ENCODE data around the gene RNF130.

RNF130 gene

GRCh38 chr5:179912951-179913350 lies 158.6 kb downstream of the RNF130 start:
- no peak for DNase-seq

GRCh38 chr5:179912386-179912785 lies 159.2 kb downstream of the RNF130 start:
- no peak for DNase-seq

GRCh38 chr5:179909224-179909623 lies 162.3 kb downstream of the RNF130 start:
- no peak for DNase-seq

GRCh38 chr5:179908528-179908927 lies 163.0 kb downstream of the RNF130 start:
- DNase-seq: no peak

GRCh38 chr5:179907556-179908324 lies 163.8 kb downstream of the RNF130 start, which contains the start of gene TBC1D9B:
TBC1D9B (minus strand) TSS chr5:179907897; CDS start chr5:179907821, 76 bp downstream.
- peak; percentile 81 for DNase-seq

GRCh38 chr5:179906795-179907555 lies 164.6 kb downstream of the RNF130 start:
- no peak for DNase-seq

GRCh38 chr5:179906294-179906794 lies 165.2 kb downstream of the RNF130 start:
- DNase-seq: no peak

GRCh38 chr5:179905161-179905560 lies 166.4 kb downstream of the RNF130 start:
- DNase-seq: no peak

Measured in CD4-positive, alpha-beta T cell treated with Interleukin-17A for 1 hour (primary cell).